CD8-positive, alpha-beta memory T cell (primary cell): ENCODE measurements around the gene FBLN1. TPM values are rescaled to one million over a fixed set of nuclear protein-coding genes. Genes with fewer than 3 reads are reported as not detected.
A peak's percentile ranks its signal among the peaks of the same experiment; 100 is the strongest.

Source experiments
- CTCF ChIA-PET: fragments of 350-600 bp; sonication (Branson Sonifier 250); formaldehyde crosslinking; loops from one replicate; lab custom pipeline; 2021; ENCODE audit warnings: antibody characterized with exemption; lab: Charles Lee
- POLR2A ChIA-PET: fragments of 350-600 bp; sonication (Branson Sonifier 250); formaldehyde crosslinking; loops from one replicate; lab custom pipeline; 2021; ENCODE audit warnings: antibody characterized with exemption; lab: Charles Lee
- DNase-seq, 5 donors: peaks; one replicate each; pipeline versions ENCODE4 v3.0.0 to v3.0.0-alpha.2; 2020 to 2022; ENCODE audit warnings: mixed read lengths in 1 of 5
- H3K27ac ChIP-seq: one replicate; pipeline ENCODE4 v1.7.0; 2013; ENCODE audit warnings: low read depth, mild to moderate bottlenecking, low read length, moderate library complexity
- H3K27me3 ChIP-seq: 2 replicates; pipeline ENCODE4 v1.7.0; 2013; ENCODE audit warnings: low read length, mild to moderate bottlenecking; ENCODE audit not compliant: insufficient read depth, poor library complexity, severe bottlenecking
- H3K36me3 ChIP-seq: 2 replicates; pipeline ENCODE4 v1.7.0; 2013; ENCODE audit warnings: mild to moderate bottlenecking, low read length, moderate library complexity; ENCODE audit not compliant: insufficient read depth
- H3K4me1 ChIP-seq: 2 replicates; pipeline ENCODE4 v1.7.0; 2013; ENCODE audit warnings: mild to moderate bottlenecking, low read length, moderate library complexity; ENCODE audit not compliant: insufficient read depth
- H3K4me3 ChIP-seq: 2 replicates; pipeline ENCODE4 v1.7.0; 2013; ENCODE audit warnings: mild to moderate bottlenecking, low read length
- H3K9me3 ChIP-seq: 2 replicates; pipeline ENCODE4 v1.7.0; 2013; ENCODE audit warnings: mild to moderate bottlenecking, low read length
- H3K27ac Mint-ChIP-seq, 8 donors: one replicate each; pipeline ENCODE4 v1.8.0; 2020 to 2021; ENCODE audit warnings: mixed read lengths in 8 of 8, mild to moderate bottlenecking in 6 of 8, inconsistent platforms in 3 of 8, moderate library complexity in 3 of 8
- H3K27me3 Mint-ChIP-seq, 2 donors: one replicate each; pipeline ENCODE4 v1.8.0; 2020 to 2021; ENCODE audit warnings: mixed read lengths in 2 of 2, mild to moderate bottlenecking in 1 of 2, moderate library complexity in 1 of 2
- H3K36me3 Mint-ChIP-seq, 3 donors: one replicate each; pipeline ENCODE4 v1.8.0; 2020 to 2021; ENCODE audit warnings: mixed read lengths in 3 of 3, inconsistent platforms in 1 of 3, mild to moderate bottlenecking in 1 of 3
- H3K4me1 Mint-ChIP-seq, 3 donors: one replicate each; pipeline ENCODE4 v1.8.0; 2020 to 2021; ENCODE audit warnings: mixed read lengths in 3 of 3, inconsistent platforms in 1 of 3, mild to moderate bottlenecking in 1 of 3
- H3K4me3 Mint-ChIP-seq, 7 donors: one replicate each; pipeline ENCODE4 v1.8.0; 2020 to 2021; ENCODE audit warnings: mixed read lengths in 7 of 7, mild to moderate bottlenecking in 6 of 7, moderate library complexity in 4 of 7, inconsistent platforms in 2 of 7
- H3K9me3 Mint-ChIP-seq, 5 donors: one replicate each; pipeline ENCODE4 v1.8.0; 2020 to 2022; ENCODE audit warnings: mixed read lengths in 5 of 5, mild to moderate bottlenecking in 3 of 5, moderate library complexity in 2 of 5, inconsistent platforms in 1 of 5
- polyA plus RNA-seq: library from polyadenylated mRNA; unstranded; fragments of 300-500 nt; fragmentation: Illumina TruSeq; gene quantifications from one replicate; pipeline ENCODE4 v1.2.3, GENCODE V29; 2021
- total RNA-seq, 2 experiments: library from RNA; stranded (reverse); gene quantifications; one replicate each; pipeline ENCODE4 v1.2.3, GENCODE V29; 2021

Gene FBLN1
- total and polyA plus RNA-seq, 3 experiments from 2014 or later, result not detected

DNA sequence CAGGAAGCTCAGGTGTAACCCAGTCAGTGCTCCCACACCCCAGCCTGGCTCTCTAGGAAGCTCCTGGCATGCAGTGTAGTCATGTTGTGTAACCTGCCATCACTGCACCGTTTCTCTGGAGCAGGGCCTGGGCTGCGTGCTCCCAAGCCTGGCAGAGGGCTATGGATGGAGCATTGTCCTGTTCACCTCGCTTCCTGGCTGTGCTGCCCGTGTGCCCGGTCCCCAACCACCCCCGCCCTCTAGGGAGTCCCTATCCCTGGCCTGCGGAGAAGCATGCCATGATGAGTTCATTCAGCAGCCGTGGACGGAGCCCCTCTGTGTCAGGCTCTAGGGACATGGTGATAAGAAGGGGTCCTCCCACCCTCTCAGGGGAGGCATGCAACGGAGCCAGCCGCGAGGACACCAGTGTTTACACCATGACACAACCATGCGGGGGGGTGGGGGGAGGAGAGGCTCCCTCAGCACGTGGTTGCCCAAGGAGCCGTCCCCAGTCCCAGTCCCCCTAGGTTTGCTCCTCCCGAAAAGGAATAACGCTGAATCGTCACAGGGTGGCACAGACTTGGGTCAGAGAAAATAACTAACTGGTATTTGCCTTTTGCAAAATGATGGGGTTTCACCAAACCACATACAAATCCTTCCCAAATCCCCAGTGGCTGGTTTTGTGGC is 73.1 kb downstream of the FBLN1 start:
- Mint-ChIP-seq H3K9me3 (peaks cover under 1 to 8% (median 5%) of the 10 kb centered on the region in 5 donors), H3K4me3 (no peak overlapping the region), H3K27ac (peak overlapping the region in 1 of 8 donors; percentile 47), H3K36me3 (no peaks in the 10 kb centered on the region), H3K4me1 (peaks cover 0 to 6% (median 0%) of the 10 kb centered on the region in 3 donors), H3K27me3 (peaks cover 7 to 14% of the 10 kb centered on the region in 2 donors)
- CTCF ChIA-PET, result no interaction called here
- POLR2A ChIA-PET, result no interaction called here
- no peak for DNase-seq
- Histone ChIP-seq H3K4me1 (no peaks in the 10 kb centered on the region), H3K27ac (no peak overlapping the region), H3K4me3 (no peak overlapping the region), H3K9me3 (no peaks in the 10 kb centered on the region), H3K36me3 (no peaks in the 10 kb centered on the region), H3K27me3 (peaks cover 3% of the 10 kb centered on the region)

GRCh38 chr22:45576273-45576625 is 73.6 kb downstream of the FBLN1 start:
- Histone ChIP-seq H3K27ac (no peak overlapping the region), H3K27me3 (peaks cover 3% of the 10 kb centered on the region), H3K4me1 (no peaks in the 10 kb centered on the region), H3K9me3 (no peaks in the 10 kb centered on the region), H3K36me3 (no peaks in the 10 kb centered on the region), H3K4me3 (no peak overlapping the region)
- ChIA-PET CTCF (no interaction called here), POLR2A (no interaction called here)
- Mint-ChIP-seq H3K4me3 (no peak overlapping the region), H3K27ac (no peak overlapping the region), H3K27me3 (peaks cover 7 to 14% of the 10 kb centered on the region in 2 donors), H3K36me3 (no peaks in the 10 kb centered on the region), H3K9me3 (peaks cover 0 to 5% (median 4%) of the 10 kb centered on the region in 5 donors), H3K4me1 (peaks cover 0 to 6% (median 0%) of the 10 kb centered on the region in 3 donors)
- DNase-seq, result no peak

DNA sequence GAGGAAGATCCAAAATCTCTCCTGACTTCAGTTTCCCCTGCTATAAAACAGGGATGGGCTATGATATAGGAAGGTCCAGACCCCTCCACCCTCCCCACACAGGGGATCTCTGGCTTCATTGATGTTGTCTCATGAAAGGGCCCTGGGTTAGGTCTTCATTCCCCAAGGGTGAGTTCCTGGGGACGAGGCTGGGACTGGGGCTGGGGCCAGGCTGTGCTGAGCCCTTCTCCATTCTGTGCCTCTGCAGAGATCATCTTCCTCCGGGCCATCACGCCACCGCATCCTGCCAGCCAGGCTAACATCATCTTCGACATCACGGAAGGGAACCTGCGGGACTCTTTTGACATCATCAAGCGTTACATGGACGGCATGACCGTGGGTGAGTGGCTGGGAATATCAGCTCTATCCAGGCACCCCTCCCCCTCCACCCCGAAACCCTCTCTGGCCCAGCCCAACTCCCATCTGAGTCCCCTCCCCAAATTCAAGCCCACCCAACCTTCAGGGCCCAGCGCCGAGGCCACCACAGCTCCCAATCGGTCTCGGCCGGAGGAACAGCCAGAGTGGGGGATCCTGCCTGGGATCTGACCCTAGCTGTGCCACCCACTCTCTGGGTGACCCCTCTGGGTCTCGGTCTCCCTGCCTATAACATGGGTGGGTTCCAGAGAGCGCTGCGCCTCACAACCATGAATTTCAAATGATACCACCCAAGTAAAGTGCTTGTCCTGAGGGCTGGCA is 74.2 kb downstream of the FBLN1 start:
- Histone ChIP-seq H3K9me3 (no peaks in the 10 kb centered on the region), H3K27me3 (peaks cover 3% of the 10 kb centered on the region), H3K4me1 (no peaks in the 10 kb centered on the region), H3K27ac (no peak overlapping the region), H3K4me3 (no peak overlapping the region), H3K36me3 (no peaks in the 10 kb centered on the region)
- ChIA-PET CTCF (interaction anchor here (0.9 to 1.5 kb wide), 3 partner anchors 11 to 419 kb away, joined by 3 to 4 read pairs (median 4); no protein-coding TSS in a partner anchor), POLR2A (no interaction called here)
- H3K27me3 Mint-ChIP-seq, result peaks cover 7 to 14% of the 10 kb centered on the region in 2 donors
- peaks cover 0 to 2% (median under 1%) of the 10 kb centered on the region in 5 donors for H3K9me3 Mint-ChIP-seq
- H3K27ac Mint-ChIP-seq, result no peak overlapping the region
- no peaks in the 10 kb centered on the region for H3K36me3 Mint-ChIP-seq
- H3K4me3 Mint-ChIP-seq, result no peak overlapping the region
- H3K4me1 Mint-ChIP-seq, result peaks cover 0 to 6% (median 0%) of the 10 kb centered on the region in 3 donors
- DNase-seq, result no peak

GRCh38 chr22:45577746-45578523 is 75.3 kb downstream of the FBLN1 start:
- peaks cover 2% of the 10 kb centered on the region for H3K4me1 ChIP-seq
- Mint-ChIP-seq H3K4me3 (no peak overlapping the region), H3K9me3 (peaks cover 0 to 6% (median 4%) of the 10 kb centered on the region in 5 donors), H3K27me3 (peaks cover 7 to 14% of the 10 kb centered on the region in 2 donors), H3K36me3 (no peaks in the 10 kb centered on the region), H3K4me1 (peaks cover 4 to 10% (median 4%) of the 10 kb centered on the region in 3 donors), H3K27ac (no peak overlapping the region)
- H3K36me3 ChIP-seq, result no peaks in the 10 kb centered on the region
- no peak overlapping the region for H3K4me3 ChIP-seq
- ChIA-PET POLR2A (no interaction called here), CTCF (interaction anchor here (0.8 to 1.5 kb wide), 7 partner anchors 12 to 418 kb away, joined by 3 to 4 read pairs (median 3); no protein-coding TSS in a partner anchor)
- H3K9me3 ChIP-seq, result no peaks in the 10 kb centered on the region
- DNase-seq, result peak; percentile 47 to 73 (median 65)
- peaks cover 3% of the 10 kb centered on the region for H3K27me3 ChIP-seq
- no peak overlapping the region for H3K27ac ChIP-seq

GRCh38 chr22:45578524-45579147 is 76.0 kb downstream of the FBLN1 start:
- no peak overlapping the region for H3K27ac ChIP-seq
- no peaks in the 10 kb centered on the region for H3K9me3 ChIP-seq
- peaks cover 7 to 14% of the 10 kb centered on the region in 2 donors for H3K27me3 Mint-ChIP-seq
- no peak overlapping the region for H3K4me3 ChIP-seq
- ChIA-PET CTCF (interaction anchor here (0.8 to 1.5 kb wide), 5 partner anchors 13 to 66 kb away, joined by 3 to 4 read pairs (median 3); no protein-coding TSS in a partner anchor), POLR2A (no interaction called here)
- H3K9me3 Mint-ChIP-seq, result peaks cover 0 to 12% (median 10%) of the 10 kb centered on the region in 5 donors
- peaks cover 9% of the 10 kb centered on the region for H3K4me1 ChIP-seq
- peaks cover 3% of the 10 kb centered on the region for H3K27me3 ChIP-seq
- no peak overlapping the region for H3K4me3 Mint-ChIP-seq
- no peak overlapping the region for H3K27ac Mint-ChIP-seq
- no peaks in the 10 kb centered on the region for H3K36me3 ChIP-seq
- peaks cover 10 to 17% (median 11%) of the 10 kb centered on the region in 3 donors for H3K4me1 Mint-ChIP-seq
- peaks cover 0 to 5% (median 0%) of the 10 kb centered on the region in 3 donors for H3K36me3 Mint-ChIP-seq
- no peak for DNase-seq

DNA sequence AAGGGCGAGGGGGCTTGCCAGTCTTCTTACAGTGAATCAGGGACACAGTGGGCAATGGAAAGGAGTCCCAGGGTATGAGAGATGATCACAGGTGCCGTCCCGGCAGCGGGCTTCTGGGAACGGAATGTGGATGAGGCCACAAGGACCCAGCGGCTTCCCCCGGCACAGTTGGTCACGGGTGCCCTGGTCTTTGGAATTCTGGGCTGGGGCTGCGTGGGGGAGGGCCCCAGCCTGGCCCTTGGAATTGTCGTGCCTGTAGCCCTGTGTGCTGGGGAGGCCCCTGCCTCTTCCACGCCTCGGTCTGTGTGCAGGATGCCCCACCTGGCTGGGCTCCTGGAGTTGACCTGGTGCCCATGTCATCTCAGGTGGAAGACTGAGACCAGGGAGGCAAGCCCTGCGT is 76.6 kb downstream of the FBLN1 start:
- H3K4me1 Mint-ChIP-seq, result peaks cover 13 to 19% (median 14%) of the 10 kb centered on the region in 3 donors
- H3K27me3 Mint-ChIP-seq, result peaks cover 7 to 14% of the 10 kb centered on the region in 2 donors
- no peak overlapping the region for H3K27ac ChIP-seq
- H3K27ac Mint-ChIP-seq, result no peak overlapping the region
- no peaks in the 10 kb centered on the region for H3K9me3 ChIP-seq
- no peak for DNase-seq
- H3K27me3 ChIP-seq, result peaks cover 3% of the 10 kb centered on the region
- no peak overlapping the region for H3K4me3 Mint-ChIP-seq
- peaks cover 0 to 13% (median 10%) of the 10 kb centered on the region in 5 donors for H3K9me3 Mint-ChIP-seq
- no peak overlapping the region for H3K4me3 ChIP-seq
- H3K36me3 ChIP-seq, result no peaks in the 10 kb centered on the region
- CTCF ChIA-PET, result no interaction called here
- H3K4me1 ChIP-seq, result peaks cover 12% of the 10 kb centered on the region
- H3K36me3 Mint-ChIP-seq, result peaks cover 0 to 6% (median 0%) of the 10 kb centered on the region in 3 donors
- POLR2A ChIA-PET, result no interaction called here

- Histone ChIP-seq H3K9me3 (no peaks in the 10 kb centered on the region), H3K4me3 (no peak overlapping the region), H3K36me3 (no peaks in the 10 kb centered on the region), H3K27me3 (peaks cover 3% of the 10 kb centered on the region), H3K27ac (no peak overlapping the region), H3K4me1 (peaks cover 12% of the 10 kb centered on the region)
- H3K4me1 Mint-ChIP-seq, result peaks cover 13 to 19% (median 14%) of the 10 kb centered on the region in 3 donors
- peaks cover 0 to 6% (median 0%) of the 10 kb centered on the region in 3 donors for H3K36me3 Mint-ChIP-seq
- POLR2A ChIA-PET, result no interaction called here
- H3K27me3 Mint-ChIP-seq, result peaks cover 7 to 12% of the 10 kb centered on the region in 2 donors
- no peak overlapping the region for H3K27ac Mint-ChIP-seq
- CTCF ChIA-PET, result no interaction called here
- H3K9me3 Mint-ChIP-seq, result peaks cover 0 to 13% (median 10%) of the 10 kb centered on the region in 5 donors
- no peak overlapping the region for H3K4me3 Mint-ChIP-seq
- no peak for DNase-seq
These were observed 77.4 kb downstream of the FBLN1 start for GRCh38 chr22:45579806-45580725.
